NCI-H1930 (cell line): Measurements from ENCODE around the gene STK39.
A peak's percentile ranks its signal among the peaks of the same experiment; 100 is the strongest.
"Not testable (repeated sequence)": the region's sequence is repeated elsewhere in the genome, so short reads cannot be mapped to it uniquely, and the experiment has no call there.

Source experiments
- DNase-seq, 2 experiments: peaks; one replicate each; lab custom pipeline; 2025; lab: John Stamatoyannopoulos, UW

The STK39 gene

GRCh38 chr2:168247341-168248261, at the start of gene STK39:
TSS of gene STK39 (minus strand) at chr2:168247595. CDS start at chr2:168247435, 160 bp downstream.
- peak; percentile 57 to 67 for DNase-seq

- DNase-seq: no peak
These were observed 47.7 kb upstream of the STK39 start for GRCh38 chr2:168295051-168295450.

GRCh38 chr2:168294409-168294808, 47.0 kb upstream of the STK39 start:
- no peak for DNase-seq

- no peak for DNase-seq
These were observed 46.4 kb upstream of the STK39 start for GRCh38 chr2:168293766-168294165.

- no peak for DNase-seq
These were observed 43.0 kb upstream of the STK39 start for GRCh38 chr2:168290391-168290790.

GRCh38 chr2:168289880-168290279, 42.5 kb upstream of the STK39 start:
- no peak for DNase-seq

- DNase-seq: no peak
These were observed 39.1 kb upstream of the STK39 start for GRCh38 chr2:168286535-168286934.

GRCh38 chr2:168278424-168278888, 31.1 kb upstream of the STK39 start:
- DNase-seq: peak in 1 of 2 experiments; percentile 17

- no peak for DNase-seq
These were observed 29.9 kb upstream of the STK39 start for GRCh38 chr2:168277276-168277675.

GRCh38 chr2:168272225-168272624, 24.8 kb upstream of the STK39 start:
- no peak for DNase-seq

GRCh38 chr2:168262926-168263325, 15.5 kb upstream of the STK39 start:
- DNase-seq: not testable (repeated sequence)

GRCh38 chr2:168256448-168256847, 9.1 kb upstream of the STK39 start:
- no peak for DNase-seq

- DNase-seq: no peak
These were observed 8.5 kb upstream of the STK39 start for GRCh38 chr2:168255866-168256265.

- DNase-seq: no peak
These were observed 7.7 kb upstream of the STK39 start for GRCh38 chr2:168255103-168255502.

GRCh38 chr2:168254158-168254935, 7.0 kb upstream of the STK39 start:
- no peak for DNase-seq

- no peak for DNase-seq
These were observed 6.0 kb upstream of the STK39 start for GRCh38 chr2:168253379-168253778.

- no peak for DNase-seq
These were observed 5.6 kb upstream of the STK39 start for GRCh38 chr2:168252976-168253375.

- peak in 1 of 2 experiments; percentile 32 for DNase-seq
These were observed 683 bp downstream of the STK39 start for GRCh38 chr2:168246483-168247340.

- no peak for DNase-seq
These were observed 1.3 kb downstream of the STK39 start for GRCh38 chr2:168246072-168246482.

GRCh38 chr2:168245074-168245825, 2.1 kb downstream of the STK39 start:
- DNase-seq: no peak

- DNase-seq: no peak
These were observed 3.1 kb downstream of the STK39 start for GRCh38 chr2:168244318-168244717.
